K562 (cell line): ENCODE results near the gene MRPL41. TPM values are rescaled to one million over a fixed set of nuclear protein-coding genes. Genes with fewer than 3 reads are reported as not detected.

Experiments used
- ATAC-seq: fragments of 200-7000 bp; cut with Tn5 transposase; 3 replicates; pipeline ENCODE4 v1.9.1; 2020; ENCODE audit warnings: moderate library complexity
- BruUV-seq: library from RNA; stranded (reverse); fragments of 400-500 nt; replicated peaks from 2 replicates; lab custom pipeline; 2021; lab: Mats Ljungman, UMichigan
- CTCF ChIA-PET: fragments of 300-600 bp; formaldehyde crosslinking; extraction: SDS; loops from one replicate; lab custom pipeline; 2021; ENCODE audit warnings: low intra/inter-chr PET ratio; lab: Yijun Ruan, JAX
- POLR2A ChIA-PET: fragments of 300-600, 350-650 bp; sonication (Branson Sonifier 250); formaldehyde crosslinking; extraction: SDS; loops from one replicate; lab custom pipeline; 2021; ENCODE audit warnings: antibody characterized with exemption, inconsistent platforms; lab: Yijun Ruan, JAX
- DNase-seq, 4 experiments: peaks; one replicate each; pipeline versions ENCODE4 v3.0.0 to v3.0.0-alpha.2; 2011 to 2018; ENCODE audit warnings: low spot score in 3 of 4, mixed read lengths in 3 of 4; ENCODE audit errors: extremely low read depth in 1 of 4
- FAIRE-seq: peaks from 2 replicates; lab custom pipeline; 2011; peaks lifted over from hg19 to GRCh38; lab: Jason Lieb, UNC
- H2AFZ ChIP-seq: 2 replicates; pipeline ENCODE4 v1.6.0; 2011; ENCODE audit warnings: low read depth, low read length, control low read depth, inconsistent platforms
- H3K27ac ChIP-seq: fragments of 200-600 bp; 3 replicates; pipeline ENCODE4 v1.8.0; 2011; ENCODE audit warnings: low read depth, mild to moderate bottlenecking, control low read depth, inconsistent platforms, low read length, moderate library complexity, mixed read lengths; ENCODE audit errors: extremely low read depth
- H3K27me3 ChIP-seq, 2 experiments: fragments of 300-600 bp in 1 of 2; 2 replicates in 1 of 2; 3 replicates in 1 of 2; pipeline versions ENCODE4 v1.6.0 to v1.8.0; 2011; ENCODE audit warnings: inconsistent platforms in 2 of 2, low read length in 2 of 2, mild to moderate bottlenecking in 1 of 2, mixed read lengths in 1 of 2, moderate library complexity in 1 of 2; ENCODE audit not compliant: control insufficient read depth in 2 of 2, insufficient read depth in 2 of 2
- H3K36me3 ChIP-seq: fragments of 300-600 bp; 3 replicates; pipeline ENCODE4 v1.8.0; 2011; ENCODE audit warnings: mild to moderate bottlenecking, low read length, inconsistent platforms; ENCODE audit not compliant: control insufficient read depth, insufficient read depth
- H3K4me1 ChIP-seq, 2 experiments: fragments of 200-600 bp in 1 of 2; replicated peaks in 1 of 2; 2 replicates in 1 of 2; 3 replicates in 1 of 2; pipeline versions ENCODE4 v1.5.1 to v1.8.0; 2011; ENCODE audit warnings: inconsistent platforms in 2 of 2, low read length in 2 of 2, mild to moderate bottlenecking in 1 of 2, mixed read lengths in 1 of 2, moderate library complexity in 1 of 2; ENCODE audit not compliant: control insufficient read depth in 2 of 2, insufficient read depth in 2 of 2
- H3K4me2 ChIP-seq: 2 replicates; pipeline ENCODE4 v1.6.1; 2011; ENCODE audit warnings: low read length, control low read depth, inconsistent platforms, mixed read lengths; ENCODE audit not compliant: insufficient read depth
- H3K4me3 ChIP-seq: fragments of 200-600 bp; sonication (generic), shearing (Covaris generic); 2 replicates; pipeline ENCODE4 v1.5.1; 2016; ENCODE audit warnings: control low read depth, inconsistent platforms
- H3K79me2 ChIP-seq: fragments of 200-600 bp; 3 replicates; pipeline ENCODE4 v1.8.0; 2011; ENCODE audit warnings: low read length, inconsistent platforms; ENCODE audit not compliant: control insufficient read depth, insufficient read depth
- H3K9ac ChIP-seq, 2 experiments: 2 replicates each; pipeline versions ENCODE4 v1.6.0 to v1.6.1; 2011; ENCODE audit warnings: low read depth in 2 of 2, low read length in 2 of 2, control low read depth in 1 of 2, inconsistent platforms in 1 of 2, mild to moderate bottlenecking in 1 of 2, mixed read lengths in 1 of 2; ENCODE audit not compliant: insufficient read depth in 1 of 2
- H3K9me1 ChIP-seq: one replicate; pipeline ENCODE4 v1.6.0; 2011; ENCODE audit warnings: inconsistent platforms, mild to moderate bottlenecking, low read length, moderate library complexity; ENCODE audit not compliant: control insufficient read depth, insufficient read depth
- H3K9me3 ChIP-seq: replicated peaks from 2 replicates; pipeline ENCODE4 v1.5.1; 2011; ENCODE audit warnings: low read depth, low read length, inconsistent platforms; ENCODE audit not compliant: control insufficient read depth, insufficient read depth
- H4K20me1 ChIP-seq: replicated peaks from 2 replicates; pipeline ENCODE4 v1.6.1; 2011; ENCODE audit warnings: low read length, inconsistent platforms, mixed read lengths; ENCODE audit not compliant: control insufficient read depth, insufficient read depth
- BRD4 ChIP-seq: fragments of 200-600 bp; sonication (generic); IDR thresholded peaks from 2 replicates; pipeline ENCODE4 v1.6.1; 2017; ENCODE audit warnings: inconsistent platforms
- CXXC5 ChIP-seq: fragments of 250-450 bp; sonication (Bioruptor Pico); IDR thresholded peaks from 2 replicates; pipeline ENCODE4 v1.8.0; 2022; ENCODE audit warnings: inconsistent platforms, mild to moderate bottlenecking, moderate library complexity
- NFYB ChIP-seq: IDR thresholded peaks from 2 replicates; pipeline ENCODE4 v1.6.1; 2011; ENCODE audit warnings: mild to moderate bottlenecking, moderate library complexity; ENCODE audit not compliant: insufficient read length; ENCODE audit errors: extremely low read depth
- POLR2G ChIP-seq: fragments of 200-400 bp; formaldehyde crosslinking; IDR thresholded peaks from 2 replicates; pipeline ENCODE4 v1.6.1; 2017; ENCODE audit warnings: low read depth, mild to moderate bottlenecking, antibody characterized with exemption, low read length, moderate library complexity
- PTBP1 ChIP-seq: fragments of 200-400 bp; formaldehyde crosslinking; IDR thresholded peaks from 2 replicates; pipeline ENCODE4 v1.6.1; 2017; ENCODE audit warnings: low read depth, low read length
- RBFOX2 ChIP-seq: fragments of 200-400 bp; formaldehyde crosslinking; IDR thresholded peaks from 2 replicates; pipeline ENCODE4 v1.6.1; 2017; ENCODE audit warnings: low read depth, mild to moderate bottlenecking, low read length, moderate library complexity
- ZNF639 ChIP-seq, 2 experiments: fragments of 200-800 bp in 1 of 2; sonication (Bioruptor generic) in 1 of 2; sonication (generic) in 1 of 2; formaldehyde crosslinking in 1 of 2; IDR thresholded peaks in 1 of 2; conservative IDR thresholded peaks in 1 of 2; 2 replicates each; pipeline versions ENCODE4 v1.5.0 to v1.6.1; 2016 to 2020; ENCODE audit warnings: missing compliant biosample characterization in 1 of 2, missing genetic modification characterization in 1 of 2, missing genetic modification reagents in 1 of 2
- WGBS: fragments of 100-300 bp; shearing (Covaris generic); methylation state at CpG from one replicate; pipeline ENCODE4 v1.1.6; 2016; ENCODE audit warnings: low coverage, mixed read lengths; ENCODE audit not compliant: insufficient coverage; ENCODE audit errors: missing lambda C conversion rate; 5-methylcytosine and 5-hydroxymethylcytosine counted together
- in situ Hi-C: fragments of 300-500 bp; cut with MboI; formaldehyde crosslinking; loops from 4 replicates; pipeline ENCODE4 v1.15.0; 2018; ENCODE audit warnings: inconsistent platforms, mixed read lengths
- intact Hi-C: fragments of 100-400 bp; cut with micrococcal nuclease; formaldehyde crosslinking; loops from 2 replicates; pipeline ENCODE4 v1.14.2; 2022
- polyA plus RNA-seq, 8 experiments: library from polyadenylated mRNA; depleted of rRNA in 4 of 8; stranded (reverse) in 5 of 8; unstranded in 3 of 8; fragments of >200 nt; fragmentation: Nextera tagmentation in 2 of 8; fragmentation: Illumina TruSeq in 1 of 8; extraction: Ambion mirVana in 2 of 8; extraction: Trizol in 1 of 8; gene quantifications; 2 replicates each; pipeline versions ENCODE4 v1.2.1 to v1.2.3, GENCODE V29; 2011 to 2014; ENCODE audit warnings: inconsistent platforms in 1 of 8, missing spikeins in 1 of 8
- total RNA-seq, 7 experiments: library from RNA; depleted of rRNA in 6 of 7; stranded (reverse); fragments of >200 nt in 6 of 7; fragmentation: Illumina TruSeq in 2 of 7; extraction: Trizol in 2 of 7; gene quantifications; 2 replicates each; pipeline versions ENCODE4 v1.2.1 to v1.2.3, GENCODE V29; 2011 to 2021; ENCODE audit warnings: low replicate concordance in 1 of 7
- TF ChIP-seq, protein P1 (sequence below): IDR thresholded peaks from 2 replicates; pipeline ENCODE4 v1.6.1; 2016; ENCODE audit warnings: missing genetic modification characterization, missing compliant biosample characterization

The MRPL41 gene
- total and polyA plus RNA-seq, 9 of the 15 experiments (the other 6 are each of a cell fraction or from before 2014, with no cell fraction given), result 2.6 to 259 (median 21.6) TPM

GRCh38 chr9:137586854-137587253 is 35.2 kb downstream of the MRPL41 start:
- Histone ChIP-seq H3K4me1 (peaks cover 20 to 65% of the 10 kb centered on the region in 2 experiments; a peak in 4 of 5 replicates), H3K27ac (no peak overlapping the region), H4K20me1 (peaks cover 19% of the 10 kb centered on the region; the same call in 1 of the 2 replicates), H3K79me2 (peaks cover 35% of the 10 kb centered on the region), H3K36me3 (peaks cover 72% of the 10 kb centered on the region; the same call in 2 of the 3 replicates), H3K27me3 (no peaks in the 10 kb centered on the region), H3K9ac (no peak overlapping the region), H3K4me2 (no peak overlapping the region), H3K4me3 (no peak overlapping the region), H3K9me3 (no peaks in the 10 kb centered on the region), H2AFZ (no peak overlapping the region), H3K9me1 (peaks cover 8% of the 10 kb centered on the region)
- ATAC-seq (no peak), FAIRE-seq (no peak), DNase-seq (no peak)
- WGBS, result 98% methylated on average over 12 of the region's 14 CpGs
- intact Hi-C loops (loop anchor here (10.0 kb wide), 1 partner anchor 88 kb away; no protein-coding TSS in a partner anchor), in situ Hi-C loops (no loop called here)
- 0 out of 2 replicates have a peak, but pooled peaks have one; percentile 14 for TF ChIP-seq RBFOX2
- TF ChIP-seq NFYB, result no peak
- no TSS peak for BruUV-seq
- ChIA-PET CTCF (no interaction called here), POLR2A (no interaction called here)

DNA sequence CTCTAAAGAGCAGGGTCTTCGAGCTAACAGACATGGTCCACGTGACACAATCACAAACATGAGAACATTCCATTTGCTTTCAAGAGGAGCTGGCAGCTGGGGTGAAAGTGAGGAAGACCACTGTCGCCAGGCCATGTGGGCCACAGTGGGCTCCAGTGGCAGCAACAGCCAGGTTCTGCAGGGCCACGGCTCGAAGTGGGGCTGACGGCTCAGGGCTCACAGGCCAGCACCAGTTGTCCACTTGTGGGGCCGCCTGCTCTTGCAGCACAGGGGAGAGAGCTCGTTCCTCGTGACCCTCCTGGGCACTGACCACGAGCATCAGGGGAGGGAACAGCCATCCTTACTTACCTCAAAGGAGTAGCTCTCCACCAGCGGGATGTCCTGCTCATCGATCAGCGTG is 36.6 kb downstream of the MRPL41 start:
- no peak for FAIRE-seq
- H3K27ac ChIP-seq, result no peak overlapping the region
- no peaks in the 10 kb centered on the region for H3K27me3 ChIP-seq
- H3K36me3 ChIP-seq, result peaks cover 57% of the 10 kb centered on the region; the same call in 2 of the 3 replicates
- ChIA-PET POLR2A (interaction anchor here (0.6 to 1.3 kb wide), 7 partner anchors 8 to 165 kb away, joined by 3 to 6 read pairs (median 3); partner anchors contain the start of gene DPH7), CTCF (no interaction called here)
- H3K4me3 ChIP-seq, result no peak overlapping the region
- H3K4me1 ChIP-seq, result peaks cover 27 to 61% of the 10 kb centered on the region in 2 experiments; a peak in 4 of 5 replicates
- no peaks in the 10 kb centered on the region for H3K9me1 ChIP-seq
- in situ Hi-C loops (no loop called here), intact Hi-C loops (loop anchor here (10.0 kb wide), 1 partner anchor 86 kb away; no protein-coding TSS in a partner anchor)
- no peaks in the 10 kb centered on the region for H3K9me3 ChIP-seq
- H3K79me2 ChIP-seq, result peaks cover 35% of the 10 kb centered on the region
- H4K20me1 ChIP-seq, result peaks cover 19% of the 10 kb centered on the region; the same call in 1 of the 2 replicates
- H3K4me2 ChIP-seq, result no peak overlapping the region
- no peak for ATAC-seq
- no peak overlapping the region for H2AFZ ChIP-seq
- no TSS peak for BruUV-seq
- H3K9ac ChIP-seq, result peak overlapping the region; percentile 82 to 99; a peak in 3 of 4 replicates
- no peak for DNase-seq
- TF ChIP-seq, protein P1, sequence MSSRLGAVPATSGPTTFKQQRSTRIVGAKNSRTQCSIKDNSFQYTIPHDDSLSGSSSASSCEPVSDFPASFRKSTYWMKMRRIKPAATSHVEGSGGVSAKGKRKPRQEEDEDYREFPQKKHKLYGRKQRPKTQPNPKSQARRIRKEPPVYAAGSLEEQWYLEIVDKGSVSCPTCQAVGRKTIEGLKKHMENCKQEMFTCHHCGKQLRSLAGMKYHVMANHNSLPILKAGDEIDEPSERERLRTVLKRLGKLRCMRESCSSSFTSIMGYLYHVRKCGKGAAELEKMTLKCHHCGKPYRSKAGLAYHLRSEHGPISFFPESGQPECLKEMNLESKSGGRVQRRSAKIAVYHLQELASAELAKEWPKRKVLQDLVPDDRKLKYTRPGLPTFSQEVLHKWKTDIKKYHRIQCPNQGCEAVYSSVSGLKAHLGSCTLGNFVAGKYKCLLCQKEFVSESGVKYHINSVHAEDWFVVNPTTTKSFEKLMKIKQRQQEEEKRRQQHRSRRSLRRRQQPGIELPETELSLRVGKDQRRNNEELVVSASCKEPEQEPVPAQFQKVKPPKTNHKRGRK (tag), result no peak
- TF ChIP-seq POLR2G (peak; percentile 35; the same call in 1 of the 2 replicates), PTBP1 (no peak), CXXC5 (no peak), ZNF639 (CRISPR knock-in tag; conservative IDR thresholded peaks at IDR 0.05 in 1 of 2, IDR thresholded peaks at IDR 0.05 in 1 of 2) (no peak), BRD4 (no peak)
- TF ChIP-seq, all 486 proteins: peak for 1
- 90% methylated on average over 11 of the region's 13 CpGs for WGBS
